GM18858 (cell line): ENCODE data around the gene ANO2.

Source experiments
- ATAC-seq: cut with Tn5 transposase; IDR thresholded peaks from one replicate; pipeline ENCODE4 v1.9.1; 2021; ENCODE audit not compliant: unreplicated experiment

Gene ANO2

DNA sequence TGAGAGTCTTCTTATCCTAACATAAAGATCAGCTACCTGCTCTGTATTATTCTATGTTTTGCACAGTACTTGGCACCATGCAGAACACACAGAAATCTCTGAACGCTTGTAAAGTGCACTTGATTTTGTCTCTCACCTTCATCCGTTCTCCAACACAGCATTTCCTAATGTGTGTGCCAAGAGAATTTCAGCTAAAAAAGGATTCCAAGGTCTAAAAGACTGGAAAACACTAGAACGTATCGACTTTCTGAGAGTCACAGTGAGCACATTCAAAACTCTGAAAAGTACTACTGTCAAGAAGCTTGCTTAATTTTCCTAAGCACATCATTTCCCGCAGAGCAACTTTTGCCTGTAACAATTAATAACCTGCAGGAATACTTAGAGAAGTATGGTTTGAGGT lies 211.1 kb downstream of the ANO2 start:
- no peak for ATAC-seq

DNA sequence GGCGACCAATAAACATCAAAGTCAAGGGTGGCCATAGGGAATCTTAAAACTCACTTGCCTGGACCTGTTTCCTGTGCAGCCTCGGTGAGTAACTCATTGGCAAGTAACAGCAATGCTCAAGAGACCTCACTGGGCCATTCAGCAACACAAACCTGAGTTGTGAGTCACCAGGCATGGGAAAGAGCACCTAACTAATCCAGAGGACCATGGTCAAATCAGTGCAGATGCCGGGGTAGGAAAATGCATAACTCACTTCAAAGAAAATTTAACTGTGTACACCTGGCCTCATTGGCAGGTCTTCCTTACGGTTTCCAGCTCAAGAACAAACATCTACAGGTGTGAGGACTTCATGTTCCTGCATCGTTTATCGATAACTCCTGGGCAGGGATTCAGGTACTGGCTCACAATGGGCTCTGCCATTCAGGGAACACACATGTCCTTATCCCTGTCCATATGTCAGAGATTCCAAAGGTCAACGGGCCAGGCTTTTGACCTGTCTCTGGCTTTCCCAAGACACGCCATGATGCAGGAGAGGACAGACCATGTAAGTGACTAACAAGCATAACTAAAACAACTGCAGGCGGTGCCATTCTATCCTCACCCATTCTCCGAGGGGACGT lies 211.8 kb downstream of the ANO2 start:
- no peak for ATAC-seq

DNA sequence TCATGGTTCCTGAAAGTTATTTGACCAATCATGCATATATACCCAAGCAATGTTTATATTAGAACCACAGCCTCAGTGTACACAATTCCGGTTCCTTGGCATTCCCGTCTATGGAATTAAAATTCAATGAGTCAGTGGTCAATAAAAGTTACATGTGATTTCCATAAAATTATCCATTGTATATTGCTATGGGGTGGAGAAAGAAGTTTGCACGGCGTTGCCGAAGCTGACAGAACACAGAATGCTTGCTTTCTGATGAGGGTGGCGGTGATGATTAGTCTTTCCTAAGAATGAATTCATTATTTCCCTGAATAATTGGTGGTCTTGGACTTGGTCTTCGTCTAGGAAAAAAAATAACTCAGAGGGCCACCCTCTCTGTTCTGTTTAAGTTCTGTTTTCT lies 214.1 kb downstream of the ANO2 start:
- ATAC-seq: no peak

DNA sequence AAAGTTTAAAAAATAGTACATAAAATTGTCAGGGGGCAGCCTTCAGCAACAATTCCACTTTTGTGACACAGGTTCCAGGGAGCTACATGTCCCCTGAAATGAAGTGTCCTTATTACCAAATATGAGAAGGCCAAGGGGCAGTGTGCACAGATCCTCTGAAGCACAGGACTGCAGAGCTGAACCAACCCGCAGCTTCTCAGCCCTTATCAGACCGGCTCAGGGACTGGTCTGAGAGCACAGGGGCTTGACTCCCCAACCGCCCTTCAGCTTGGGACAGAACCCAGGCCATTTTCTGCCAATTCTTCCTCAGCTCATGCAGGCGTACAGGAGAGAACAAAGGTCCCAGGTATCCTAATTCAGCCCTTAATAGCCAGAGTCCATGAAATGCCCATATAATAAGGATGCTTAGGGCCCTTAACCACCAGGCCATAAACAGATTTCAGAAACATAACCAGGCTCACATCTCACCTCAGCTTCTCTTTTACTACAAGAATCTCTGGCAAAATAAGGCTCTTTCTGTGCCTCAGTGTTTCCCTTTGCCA lies 221.3 kb downstream of the ANO2 start:
- ATAC-seq: no peak

DNA sequence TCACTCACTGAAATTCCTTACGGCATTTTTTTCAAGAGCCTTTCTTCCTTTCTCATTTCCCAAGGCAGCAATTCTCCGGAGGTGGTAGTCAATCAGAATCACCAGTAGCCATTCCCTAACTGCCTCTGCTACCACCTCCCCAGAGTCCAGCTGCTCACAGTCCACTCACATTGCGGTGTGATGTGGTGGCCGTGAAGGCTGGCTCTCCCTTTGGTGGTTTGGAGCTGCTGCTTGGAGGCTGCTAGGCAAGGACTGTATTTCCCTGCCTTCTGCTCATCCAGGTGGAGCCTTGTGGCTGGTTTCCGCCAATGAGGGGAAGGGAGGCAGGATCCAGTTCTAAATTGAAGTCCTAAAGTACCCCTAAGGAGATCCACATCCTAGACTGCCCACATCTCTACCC lies 222.0 kb downstream of the ANO2 start:
- ATAC-seq: no peak

DNA sequence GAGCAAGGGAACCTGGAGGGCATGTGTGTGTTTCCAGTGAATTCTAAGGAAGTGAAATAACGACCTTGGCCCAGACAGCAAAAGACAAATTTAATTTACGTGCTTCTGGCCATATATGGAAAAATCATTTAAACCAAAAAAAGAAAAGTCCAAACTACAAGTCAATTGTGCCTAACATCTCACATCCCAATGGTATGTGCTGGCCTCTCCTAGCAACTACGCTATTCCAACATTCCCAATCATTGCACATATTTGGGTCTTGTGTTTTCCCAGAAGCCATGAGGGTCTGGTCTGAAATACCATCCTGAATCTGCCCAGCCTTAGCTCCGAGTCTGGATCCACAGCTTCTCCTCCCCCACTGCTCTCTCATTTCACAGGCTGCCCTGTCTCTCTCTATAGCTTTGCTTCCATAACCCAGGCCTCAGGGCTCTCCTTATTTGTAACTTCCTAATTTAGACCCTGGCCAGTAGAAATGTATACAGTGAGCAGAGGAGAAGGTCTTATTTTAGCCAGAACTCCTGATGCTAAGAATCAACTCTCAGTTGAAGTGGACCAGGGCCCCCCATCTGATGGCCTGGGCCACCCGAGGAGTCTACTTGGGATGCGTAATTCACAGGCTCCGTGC lies 224.6 kb downstream of the ANO2 start:
- no peak for ATAC-seq

DNA sequence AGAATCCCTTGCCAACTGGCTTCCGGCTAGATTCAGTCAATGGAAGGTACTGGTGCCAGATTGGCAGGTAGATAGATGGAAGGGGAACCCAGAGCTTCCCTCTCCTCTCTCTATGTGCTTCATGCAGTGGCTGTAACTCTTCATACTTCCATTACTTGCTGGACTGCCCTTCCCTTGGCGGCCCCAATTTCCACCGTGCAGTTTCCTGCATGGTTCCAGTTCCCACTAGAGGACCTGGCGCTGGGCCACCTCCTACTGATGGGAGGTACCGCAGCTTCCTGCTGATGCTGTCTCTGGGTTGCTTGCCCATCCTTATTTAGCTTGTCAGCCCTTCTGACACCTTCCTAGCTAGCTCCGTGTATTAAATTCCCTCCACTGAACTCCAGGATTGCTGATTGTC lies 226.4 kb downstream of the ANO2 start:
- no peak for ATAC-seq

DNA sequence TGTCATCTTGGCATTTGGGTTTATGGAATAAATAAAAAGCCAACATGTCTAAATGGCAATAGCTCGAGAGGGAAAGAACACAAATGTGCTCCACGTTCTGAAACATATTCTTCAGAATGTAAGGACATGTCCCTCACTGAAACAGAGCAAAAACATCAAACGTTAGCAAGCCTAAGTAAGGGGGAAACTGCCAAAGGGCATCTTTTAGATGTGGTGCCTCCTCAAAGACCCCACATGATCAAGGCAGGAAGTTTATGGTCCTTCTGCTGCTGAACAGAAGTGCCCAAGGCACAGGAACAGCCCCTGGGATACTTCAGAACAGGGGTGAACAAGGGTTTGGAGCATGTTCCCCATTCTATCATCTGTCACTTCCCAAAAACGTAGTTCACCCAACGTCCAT lies 227.0 kb downstream of the ANO2 start:
- ATAC-seq: no peak

DNA sequence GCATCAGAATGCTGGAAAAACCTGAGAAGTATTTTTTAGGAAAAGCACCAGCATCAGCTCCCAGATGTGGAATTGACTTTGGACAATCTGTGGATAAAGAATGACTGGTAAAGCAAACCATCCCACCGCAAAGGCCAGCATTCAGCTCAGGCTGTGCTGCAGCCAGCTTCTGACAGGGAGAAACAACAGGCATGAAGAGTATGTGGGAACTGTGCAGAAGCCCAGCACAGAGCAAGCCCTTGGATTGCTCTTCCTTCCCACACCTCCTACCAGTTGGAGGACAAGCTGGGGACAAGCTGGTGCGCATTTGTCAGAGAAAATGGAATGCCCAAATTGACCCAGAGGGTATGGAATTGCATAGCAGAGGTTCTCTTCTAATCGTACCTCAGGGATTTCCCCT lies 228.1 kb downstream of the ANO2 start:
- ATAC-seq: no peak

DNA sequence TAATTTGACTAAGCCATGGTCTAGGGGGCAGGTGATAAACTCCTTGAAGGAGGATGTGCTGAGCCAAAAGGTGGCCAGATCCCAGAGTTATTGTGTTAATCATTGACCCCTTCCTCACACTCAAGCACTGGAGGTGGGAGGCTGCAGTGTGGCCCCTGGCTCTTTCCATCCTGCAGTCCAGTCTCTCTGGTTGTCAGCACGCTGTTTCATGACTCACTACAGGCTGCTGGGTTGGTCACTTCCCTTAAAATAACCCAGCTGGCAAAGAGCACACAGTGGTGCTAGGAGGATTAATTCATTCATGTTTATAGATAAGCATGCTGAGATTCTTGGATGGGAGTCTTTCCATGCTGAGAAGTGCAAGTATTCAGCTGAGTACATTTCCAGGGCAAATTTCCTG lies 228.9 kb downstream of the ANO2 start:
- no peak for ATAC-seq

DNA sequence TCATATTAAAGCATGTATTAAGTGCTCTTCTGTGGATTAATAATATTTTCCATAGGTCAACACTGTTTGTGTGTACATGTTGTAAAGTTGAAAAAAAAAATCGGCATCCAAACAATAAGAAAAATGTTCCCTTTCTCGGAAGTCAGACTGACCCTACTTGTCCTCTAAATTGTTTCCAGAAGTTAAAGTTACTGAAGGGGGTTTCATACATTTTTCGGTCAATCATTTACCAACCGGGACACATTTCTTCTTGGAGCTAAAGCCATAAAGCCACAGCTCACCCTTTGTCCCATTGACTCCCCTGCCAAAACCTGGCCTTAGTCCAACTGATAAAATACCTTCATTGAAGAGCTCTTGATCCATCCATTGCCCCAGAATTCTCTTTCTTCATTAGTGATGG lies 230.0 kb downstream of the ANO2 start:
- ATAC-seq: no peak

DNA sequence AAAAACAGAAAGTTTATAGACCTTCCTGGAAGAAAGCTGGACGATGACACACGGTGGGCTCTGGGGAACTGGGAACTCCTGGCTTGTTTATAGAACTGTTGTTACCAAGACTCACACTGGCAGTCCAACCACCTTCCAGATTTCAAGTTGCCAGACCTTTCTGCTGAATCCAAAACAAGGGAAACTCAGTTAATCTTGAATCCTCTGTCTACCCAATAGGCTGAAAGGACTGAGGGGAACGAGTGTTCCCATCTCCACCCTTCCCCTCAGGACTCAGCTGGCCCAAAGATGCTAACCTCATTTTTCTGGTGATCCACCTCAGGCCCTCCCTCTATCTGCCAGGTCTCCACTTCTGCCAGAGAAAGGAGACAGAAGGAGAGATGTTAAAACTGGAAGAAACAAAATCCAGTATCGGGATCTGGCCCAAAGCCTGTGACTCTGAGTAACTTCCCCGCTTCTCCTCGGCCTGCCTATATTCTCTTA lies 231.4 kb downstream of the ANO2 start:
- no peak for ATAC-seq

DNA sequence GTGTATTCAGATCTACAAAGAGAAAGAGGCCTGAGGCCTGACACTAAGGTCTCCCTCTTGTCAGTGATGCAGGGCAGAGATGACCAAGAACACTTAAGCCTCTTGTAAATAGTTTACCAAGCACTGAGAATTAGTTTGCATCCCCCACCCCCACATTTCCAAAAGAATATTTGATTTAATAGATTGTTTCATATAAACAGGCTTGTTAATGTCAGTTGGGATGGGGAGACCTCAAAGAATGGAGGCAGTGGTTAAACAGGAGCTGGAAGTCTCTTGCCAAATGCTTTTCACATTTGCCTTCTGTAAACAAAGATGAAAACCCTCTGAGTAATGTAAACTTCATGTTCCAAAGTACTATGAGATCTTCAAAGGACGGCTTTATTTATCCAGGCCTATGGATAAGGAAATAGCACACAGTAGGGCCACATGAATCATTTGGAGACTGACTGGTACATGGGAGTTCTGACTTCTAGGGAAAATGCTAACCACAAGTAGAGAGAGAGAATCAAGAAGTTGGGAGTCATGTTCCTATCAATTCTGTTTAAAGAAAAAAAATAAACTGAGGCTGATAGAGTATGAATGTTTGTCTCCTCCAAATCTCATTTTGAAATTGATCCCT lies 234.7 kb downstream of the ANO2 start:
- no peak for ATAC-seq

DNA sequence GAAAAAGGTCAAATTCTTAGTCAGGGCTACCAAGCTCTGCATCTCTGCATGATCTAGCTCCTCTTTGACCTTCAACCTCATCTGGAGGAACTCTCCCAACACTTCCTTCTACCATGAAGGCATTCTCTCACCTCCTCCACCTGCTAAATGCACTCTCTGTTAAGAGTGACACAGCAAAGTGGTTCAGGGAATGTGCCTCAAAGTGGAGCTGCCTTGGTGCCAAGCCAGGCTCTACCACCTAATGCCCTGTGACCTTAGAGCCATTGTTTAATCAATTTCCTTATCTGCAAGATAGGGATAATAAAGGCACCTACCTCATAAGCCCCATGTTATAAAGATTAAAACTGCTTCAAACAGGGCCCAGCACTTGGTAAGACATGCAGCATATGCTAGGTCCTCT lies 236.7 kb downstream of the ANO2 start:
- no peak for ATAC-seq

DNA sequence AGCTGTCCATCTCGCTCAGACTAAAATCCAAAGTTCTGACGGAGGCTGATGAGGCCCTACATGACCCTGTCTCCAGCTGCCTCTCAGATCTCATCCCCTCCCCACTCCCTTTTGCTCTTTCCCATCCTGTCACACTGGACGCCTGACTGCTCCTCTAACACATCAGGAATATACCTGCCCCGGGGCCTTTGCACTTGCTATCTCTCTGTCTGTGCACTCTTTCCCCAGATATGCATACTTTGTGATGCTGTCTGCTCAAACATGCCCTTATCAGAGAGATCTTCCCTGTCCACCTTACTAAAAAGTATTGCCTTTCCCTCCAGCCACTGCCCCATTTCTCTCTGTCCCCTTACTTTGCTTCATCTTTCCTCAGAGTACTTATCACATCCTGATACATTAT lies 238.8 kb downstream of the ANO2 start:
- ATAC-seq: no peak

DNA sequence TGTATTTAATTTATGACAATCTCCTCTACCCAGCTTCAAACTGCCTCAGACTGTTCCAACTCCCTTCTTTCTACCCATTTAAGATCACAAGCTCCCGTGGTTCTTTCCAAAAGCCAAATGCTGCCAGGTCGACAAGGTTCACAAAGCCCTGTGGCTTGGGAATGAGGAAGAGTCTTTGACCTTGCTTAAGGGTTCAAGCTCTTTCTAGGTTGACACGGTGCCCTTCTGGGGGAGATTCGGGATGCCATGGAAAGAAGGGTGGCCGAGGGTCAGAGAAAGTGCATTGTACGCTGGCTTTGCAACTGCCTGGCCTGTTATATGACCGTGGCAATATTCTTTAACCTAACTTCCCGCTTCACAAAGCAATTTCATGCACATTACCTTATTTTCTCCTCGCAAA lies 239.3 kb downstream of the ANO2 start:
- no peak for ATAC-seq

DNA sequence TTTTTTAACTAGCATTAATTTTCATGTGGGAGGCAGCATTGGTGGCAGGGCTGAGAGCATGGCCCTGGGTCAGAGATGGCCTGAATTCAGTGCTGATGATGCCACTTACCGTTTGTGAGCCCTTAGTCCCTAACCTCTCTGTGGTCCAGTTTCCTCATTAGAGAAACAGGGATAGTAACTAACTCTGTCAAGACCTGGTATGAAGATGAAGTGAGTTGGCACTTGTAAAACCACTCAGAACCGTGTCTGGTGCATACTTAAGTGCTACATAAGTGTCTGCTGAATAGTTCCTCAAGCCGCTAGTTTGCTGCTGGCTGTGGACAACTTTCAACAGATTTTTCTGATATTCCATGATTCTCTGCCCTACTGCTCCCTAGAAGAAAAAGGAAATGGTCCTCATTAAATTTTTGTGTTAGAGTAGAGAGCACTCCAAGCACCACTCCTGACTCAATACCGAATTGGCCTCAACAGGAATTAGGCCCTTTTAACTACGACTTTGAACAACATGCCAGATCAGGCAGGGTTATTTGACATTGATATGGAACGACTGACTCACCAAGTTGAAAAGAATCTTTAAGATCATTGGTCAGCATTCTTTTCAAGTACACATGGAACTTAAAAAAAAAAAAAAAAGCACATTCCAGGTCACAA lies 250.2 kb downstream of the ANO2 start:
- no peak for ATAC-seq

DNA sequence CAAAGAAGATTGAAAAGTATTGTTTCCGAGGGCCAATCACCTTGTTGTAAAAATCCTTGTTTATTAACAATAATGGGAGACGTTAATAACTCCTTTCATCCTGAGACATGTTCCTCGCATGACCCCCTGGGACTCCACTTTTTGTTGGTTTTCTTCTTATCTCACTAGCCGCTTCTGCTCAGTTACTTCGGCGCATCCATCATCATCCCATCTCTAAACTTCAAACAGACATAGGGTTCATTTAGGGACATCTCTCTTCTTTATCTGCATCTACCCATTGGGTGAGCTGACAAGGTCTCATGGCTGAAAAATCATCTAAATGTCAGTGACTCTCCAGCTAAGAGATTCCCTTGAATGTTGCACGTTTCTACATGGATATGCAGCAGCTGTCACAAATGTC lies 252.2 kb downstream of the ANO2 start:
- ATAC-seq: no peak

DNA sequence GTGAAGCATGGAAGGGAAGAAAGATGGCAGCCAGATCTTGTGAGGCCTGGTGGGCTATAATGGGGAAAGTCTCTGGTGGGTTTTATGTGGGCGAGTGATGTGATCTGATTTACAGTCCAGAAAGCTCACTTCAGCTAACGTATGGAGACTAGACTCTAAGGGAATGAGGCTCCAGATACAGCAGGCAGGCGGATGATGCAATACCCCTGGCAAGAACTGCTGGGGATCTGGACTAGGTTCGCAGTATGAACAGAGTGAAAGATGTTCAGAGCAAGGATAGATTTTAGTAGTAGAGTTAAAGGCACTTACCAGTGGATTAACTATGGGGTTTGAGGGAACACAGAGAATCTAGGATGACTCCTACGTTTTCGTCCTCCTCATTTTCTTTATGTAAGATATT lies 253.1 kb downstream of the ANO2 start:
- no peak for ATAC-seq

DNA sequence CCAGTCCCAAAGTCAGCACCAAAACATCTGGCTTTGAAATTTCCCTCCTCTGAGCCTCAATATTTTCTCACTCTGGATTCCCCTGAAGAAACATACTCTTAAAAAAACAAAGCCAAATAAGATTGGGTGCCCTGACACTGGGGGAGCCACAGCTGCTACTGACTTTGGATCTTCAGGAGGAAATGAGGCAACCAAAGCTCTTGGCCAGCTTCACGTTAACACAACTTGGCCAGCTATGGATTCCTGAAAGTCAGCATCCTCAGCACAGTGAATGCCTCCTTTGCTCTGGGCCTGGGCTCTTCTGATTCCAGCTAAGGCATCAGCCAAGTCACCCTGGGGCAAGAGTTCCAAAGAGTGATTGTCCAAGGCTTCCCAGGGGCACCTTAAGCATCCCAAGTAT lies 254.8 kb downstream of the ANO2 start:
- no peak for ATAC-seq

DNA sequence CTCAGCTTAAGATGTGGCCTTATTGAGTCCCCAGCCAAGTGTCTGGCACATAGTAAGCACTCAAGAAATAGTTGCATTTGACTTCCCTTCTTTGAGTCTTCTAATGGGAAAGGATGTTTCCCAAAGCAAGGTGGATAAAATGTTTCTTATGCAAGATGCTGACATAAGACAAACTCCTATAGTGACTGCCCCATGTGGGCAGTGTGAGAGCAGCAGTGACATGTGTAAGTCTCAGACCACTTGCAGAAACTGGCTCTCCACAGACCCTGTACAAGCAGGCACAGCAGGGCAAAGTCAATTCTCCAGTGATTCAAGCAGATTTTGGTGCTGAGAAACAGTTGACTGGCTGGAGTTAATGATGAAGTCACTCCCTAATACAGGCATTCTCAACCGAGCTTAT lies 255.3 kb downstream of the ANO2 start:
- no peak for ATAC-seq

DNA sequence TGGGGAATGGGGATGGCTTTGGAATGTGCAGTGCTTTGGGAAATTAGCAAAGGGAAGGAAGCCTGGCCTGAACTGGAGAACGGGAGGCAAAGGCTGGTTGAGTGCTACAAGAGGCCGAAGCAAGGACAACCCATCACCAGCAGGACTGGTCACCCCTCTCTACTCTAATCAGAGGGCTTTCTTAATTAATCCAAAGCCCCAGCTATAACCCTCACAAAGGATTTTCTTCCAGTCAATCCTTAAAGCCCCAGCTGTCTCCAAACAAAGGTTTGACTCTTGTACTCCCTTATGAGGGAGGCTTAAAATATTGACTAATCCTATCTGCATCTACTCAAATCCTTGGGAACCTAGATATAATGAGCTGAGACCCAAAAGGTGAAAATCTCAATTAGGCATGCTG lies 256.8 kb downstream of the ANO2 start:
- no peak for ATAC-seq
